ENCODE data around the gene ATG9A.
A peak's percentile ranks its signal among the peaks of the same experiment; 100 is the strongest.

Gene ATG9A

GRCh38 chr2:219219784-219220532 lies 9.5 kb downstream of the ATG9A start:
- peak in 1 of 3 donors; percentile 17 for DNase-seq

GRCh38 chr2:219218732-219219701 lies 10.4 kb downstream of the ATG9A start, which contains the start of gene ABCB6:
ABCB6 (minus strand) TSS chr2:219218958; CDS start chr2:219218673, 285 bp downstream.
- peak; percentile 75 to 89 (median 82) for DNase-seq

- DNase-seq, result peak; percentile 42 to 60 (median 54)
Observed at GRCh38 chr2:219218217-219218731, 11.2 kb downstream of the ATG9A start.

GRCh38 chr2:219216535-219216915 lies 12.9 kb downstream of the ATG9A start:
- DNase-seq, result peak in 1 of 3 donors; percentile 10

- DNase-seq, result peak in 1 of 3 donors; percentile 13
Observed at GRCh38 chr2:219215871-219216534, 13.4 kb downstream of the ATG9A start.

- DNase-seq, result no peak
Observed at GRCh38 chr2:219214786-219215185, 14.7 kb downstream of the ATG9A start.

- no peak for DNase-seq
Observed at GRCh38 chr2:219214141-219214540, 15.3 kb downstream of the ATG9A start.

GRCh38 chr2:219213486-219214071 lies 15.9 kb downstream of the ATG9A start:
- DNase-seq, result no peak

GRCh38 chr2:219213026-219213415 lies 16.4 kb downstream of the ATG9A start:
- DNase-seq, result no peak

GRCh38 chr2:219210886-219211362 lies 18.5 kb downstream of the ATG9A start:
- no peak for DNase-seq

GRCh38 chr2:219210196-219210885 lies 19.1 kb downstream of the ATG9A start:
- DNase-seq, result no peak

GRCh38 chr2:219209236-219210195 lies 19.9 kb downstream of the ATG9A start:
- DNase-seq, result no peak

GRCh38 chr2:219207884-219208740 lies 21.3 kb downstream of the ATG9A start:
- DNase-seq, result peak in 2 of 3 donors; percentile 17 to 21

- DNase-seq, result no peak
Observed at GRCh38 chr2:219207134-219207883, 22.1 kb downstream of the ATG9A start.

- peak; percentile 96 to 99 (median 98) for DNase-seq
Observed at GRCh38 chr2:219206328-219207133, 22.9 kb downstream of the ATG9A start, which contains the start of gene ZFAND2B. ZFAND2B (plus strand) TSS chr2:219206782; CDS start chr2:219206988, 206 bp downstream.

- no peak for DNase-seq
Observed at GRCh38 chr2:219205981-219206327, 23.5 kb downstream of the ATG9A start.

- DNase-seq, result no peak
Observed at GRCh38 chr2:219205165-219205538, 24.3 kb downstream of the ATG9A start.
